Adrenal gland (tissue), 12 donors: Measurements from ENCODE around the gene APBA2. TPM values are rescaled to one million over a fixed set of nuclear protein-coding genes. Genes with fewer than 3 reads are reported as not detected.

ENCODE experiments used
- DNase-seq, 7 donors: peaks; one replicate each; pipeline ENCODE4 v3.0.0-alpha.2; 2019 to 2020
- H3K27ac ChIP-seq, 5 donors: fragments of 200-600 bp; sonication (generic) in 4 of 5; 1 replicate in 3 of 5; 2 replicates in 2 of 5; pipeline versions ENCODE4 v1.5.1 to v1.8.0; 2016 to 2020; ENCODE audit warnings: mild to moderate bottlenecking in 1 of 5
- H3K27me3 ChIP-seq: fragments of 200-600 bp; 2 replicates; pipeline ENCODE4 v1.8.0; 2021
- H3K36me3 ChIP-seq, 2 donors: fragments of 200-600 bp; replicated peaks in 1 of 2; 1 replicate in 1 of 2; 2 replicates in 1 of 2; pipeline versions ENCODE4 v1.5.1 to v1.8.0; 2018 to 2022
- H3K4me1 ChIP-seq, 2 donors: fragments of 200-600 bp; replicated peaks in 1 of 2; 1 replicate in 1 of 2; 2 replicates in 1 of 2; pipeline versions ENCODE4 v1.5.1 to v1.8.0; 2018 to 2021
- H3K4me3 ChIP-seq, 4 donors: fragments of 200-600 bp; sonication (generic) in 3 of 4; one replicate each; pipeline ENCODE4 v1.5.1; 2016 to 2018
- H3K9me3 ChIP-seq, 3 donors: fragments of 200-600 bp; sonication (generic) in 1 of 3; replicated peaks in 1 of 3; 1 replicate in 2 of 3; 2 replicates in 1 of 3; pipeline versions ENCODE4 v1.5.1 to v1.8.0; 2016 to 2021
- POLR2A ChIP-seq, 2 donors: fragments of 450-650 bp; IDR thresholded peaks; one replicate each; pipeline ENCODE4 v1.6.1; 2017; ENCODE audit warnings: antibody characterized with exemption in 2 of 2, mild to moderate bottlenecking in 2 of 2, moderate library complexity in 1 of 2
- WGBS, 4 donors: extraction: QIAGEN DNeasy Blood & Tissue Kit in 2 of 4; methylation state at CpG; one replicate each; pipeline versions ENCODE4 v1.1.5 to v1.1.7; 2013 to 2017; 5-methylcytosine and 5-hydroxymethylcytosine counted together
- intact Hi-C, 2 donors: fragments of 100-400 bp; cut with DNase I; formaldehyde crosslinking; loops; one replicate each; pipeline versions ENCODE4 v1.14.1 to v1.15.0; 2022 to 2023
- polyA plus RNA-seq, 3 donors: library from polyadenylated mRNA; stranded (reverse); fragments of 200-250 nt in 2 of 3; fragments of 350-450 nt in 1 of 3; fragmentation: Illumina TruSeq in 1 of 3; extraction: RNeasy Lipid Tissue Mini Kit (QIAGEN cat#74804) in 1 of 3; gene quantifications; one replicate each; pipeline ENCODE4 v1.2.3, GENCODE V29; 2013 to 2014
- total RNA-seq, 9 donors: library from RNA; depleted of rRNA in 4 of 9; stranded (reverse); fragments of >200 nt in 4 of 9; fragments of 120-200 nt in 1 of 9; fragmentation: NEBNext Ultra II Directional in 1 of 9; extraction: Animal tissue kit (Norgen Biotek cat#: 25700) in 1 of 9; gene quantifications; one replicate each; pipeline versions ENCODE4 v1.1.0 to v1.2.4, GENCODE V29; 2013 to 2023
- TF ChIP-seq, protein P1 (sequence below), 6 experiments: fragments of 450-650 bp in 4 of 6; fragments of 200-600 bp in 2 of 6; sonication (generic) in 1 of 6; IDR thresholded peaks; 1 replicate in 5 of 6; 2 replicates in 1 of 6; pipeline versions ENCODE4 v1.5.1 to v1.8.0; 2016 to 2021; ENCODE audit warnings: antibody characterized with exemption in 6 of 6, mild to moderate bottlenecking in 2 of 6, moderate library complexity in 1 of 6
- donor health status: healthy with polysubstance abuse.
- donor health status: Bipolar disorder and iron deficiency.
- donor health status: DM: yes; HTN: yes; CAD: no.
- donor health status: DM: no; HTN: no; CAD: no.
- donor health status: DM: no; HTN: no; CAD: no.
- donor health status: DM: yes; HTN: yes; CAD: no.

APBA2 gene
- total and polyA plus RNA-seq, 12 donors, result 2.1 to 13.2 (median 4.7) TPM

DNA sequence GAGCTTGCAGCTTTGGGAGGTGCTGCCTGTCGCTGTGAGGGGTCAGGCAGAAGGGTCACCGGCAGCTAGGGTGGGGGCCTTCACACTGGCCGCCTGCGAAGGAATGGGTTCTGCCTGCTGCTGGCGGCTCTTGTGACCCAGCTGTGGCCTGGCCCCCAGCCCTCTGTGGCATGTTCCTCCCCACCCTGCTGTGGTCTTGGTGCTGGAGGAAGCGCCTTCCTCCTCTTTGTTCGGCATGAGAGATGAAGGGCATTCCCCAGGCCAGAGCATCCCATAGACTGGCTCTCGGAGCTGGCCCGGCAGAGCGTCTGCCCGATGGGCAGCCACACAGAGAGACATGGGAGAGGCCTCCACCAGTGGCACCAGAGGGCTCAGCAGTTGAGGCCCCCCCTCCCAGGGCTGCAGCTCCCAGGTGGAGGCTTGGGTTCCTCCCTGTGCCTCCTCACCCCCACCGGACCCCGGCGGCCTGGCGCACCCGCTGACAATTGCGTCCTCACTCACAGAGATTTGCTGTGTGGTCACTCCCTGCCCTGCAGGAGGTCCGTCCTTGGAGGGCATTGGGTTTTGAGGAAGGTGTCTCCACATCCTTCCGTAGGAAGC, 221.6 kb downstream of the APBA2 start:
- H3K27ac ChIP-seq, result no peak overlapping the region
- 75 to 93% (median 85%) methylated on average over 9 to 19 of the region's 19 CpGs for whole genome bisulfite sequencing, 4 donors
- H3K36me3 ChIP-seq, result no peaks in the 10 kb centered on the region
- DNase-seq, result no peak
- H3K4me1 ChIP-seq, result peaks cover 0 to 7% of the 10 kb centered on the region in 2 donors
- no peaks in the 10 kb centered on the region for H3K27me3 ChIP-seq
- intact Hi-C loops, result no loop called here
- H3K9me3 ChIP-seq, result no peaks in the 10 kb centered on the region
- TF ChIP-seq, protein P1, sequence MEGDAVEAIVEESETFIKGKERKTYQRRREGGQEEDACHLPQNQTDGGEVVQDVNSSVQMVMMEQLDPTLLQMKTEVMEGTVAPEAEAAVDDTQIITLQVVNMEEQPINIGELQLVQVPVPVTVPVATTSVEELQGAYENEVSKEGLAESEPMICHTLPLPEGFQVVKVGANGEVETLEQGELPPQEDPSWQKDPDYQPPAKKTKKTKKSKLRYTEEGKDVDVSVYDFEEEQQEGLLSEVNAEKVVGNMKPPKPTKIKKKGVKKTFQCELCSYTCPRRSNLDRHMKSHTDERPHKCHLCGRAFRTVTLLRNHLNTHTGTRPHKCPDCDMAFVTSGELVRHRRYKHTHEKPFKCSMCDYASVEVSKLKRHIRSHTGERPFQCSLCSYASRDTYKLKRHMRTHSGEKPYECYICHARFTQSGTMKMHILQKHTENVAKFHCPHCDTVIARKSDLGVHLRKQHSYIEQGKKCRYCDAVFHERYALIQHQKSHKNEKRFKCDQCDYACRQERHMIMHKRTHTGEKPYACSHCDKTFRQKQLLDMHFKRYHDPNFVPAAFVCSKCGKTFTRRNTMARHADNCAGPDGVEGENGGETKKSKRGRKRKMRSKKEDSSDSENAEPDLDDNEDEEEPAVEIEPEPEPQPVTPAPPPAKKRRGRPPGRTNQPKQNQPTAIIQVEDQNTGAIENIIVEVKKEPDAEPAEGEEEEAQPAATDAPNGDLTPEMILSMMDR (IDR thresholded peaks at IDR 0.05), result no peak
- TF ChIP-seq POLR2A (IDR thresholded peaks at IDR 0.05), result no peak
- no peak overlapping the region for H3K4me3 ChIP-seq

DNA sequence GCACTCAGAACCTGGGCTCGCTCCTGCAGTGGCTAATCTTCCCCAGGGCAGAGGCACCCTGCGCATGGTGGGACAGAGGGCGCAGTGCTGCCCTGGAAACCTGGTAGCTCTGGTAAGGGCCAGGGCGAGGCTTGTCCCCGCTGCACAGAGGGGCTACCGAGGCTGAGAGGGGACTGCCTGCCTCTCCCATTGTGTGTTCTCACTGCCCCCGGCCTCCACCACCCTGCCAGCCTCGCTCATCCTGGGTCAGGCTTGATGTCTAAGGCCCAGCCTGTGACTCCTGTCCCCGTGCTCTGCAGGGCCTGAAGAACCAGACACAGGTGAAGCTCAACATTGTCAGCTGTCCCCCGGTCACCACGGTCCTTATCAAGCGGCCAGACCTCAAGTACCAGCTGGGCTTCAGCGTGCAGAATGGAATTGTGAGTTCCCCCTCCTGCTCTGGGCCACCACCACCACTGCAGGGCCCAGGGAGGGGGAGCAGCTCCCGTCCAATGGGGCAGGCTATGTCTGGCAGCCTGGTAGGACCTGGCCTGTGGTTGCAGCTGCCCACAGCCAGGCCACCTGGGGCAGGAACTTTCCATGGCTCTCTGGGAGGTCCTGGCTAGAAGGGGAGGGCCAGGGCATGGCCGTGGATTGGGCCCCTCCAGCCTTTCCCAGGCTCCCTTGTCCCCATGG, 222.3 kb downstream of the APBA2 start:
- Histone ChIP-seq H3K9me3 (no peaks in the 10 kb centered on the region), H3K36me3 (no peaks in the 10 kb centered on the region), H3K4me3 (no peak overlapping the region), H3K27me3 (no peaks in the 10 kb centered on the region), H3K4me1 (peaks cover 0 to 7% of the 10 kb centered on the region in 2 donors), H3K27ac (no peak overlapping the region)
- 81 to 92% (median 87%) methylated on average over 9 to 15 of the region's 15 CpGs for WGBS, 4 donors
- no peak for DNase-seq
- intact Hi-C loops, result no loop called here
- no peak for TF ChIP-seq POLR2A (IDR thresholded peaks at IDR 0.05)
- TF ChIP-seq, protein P1 (IDR thresholded peaks at IDR 0.05), result no peak

DNA sequence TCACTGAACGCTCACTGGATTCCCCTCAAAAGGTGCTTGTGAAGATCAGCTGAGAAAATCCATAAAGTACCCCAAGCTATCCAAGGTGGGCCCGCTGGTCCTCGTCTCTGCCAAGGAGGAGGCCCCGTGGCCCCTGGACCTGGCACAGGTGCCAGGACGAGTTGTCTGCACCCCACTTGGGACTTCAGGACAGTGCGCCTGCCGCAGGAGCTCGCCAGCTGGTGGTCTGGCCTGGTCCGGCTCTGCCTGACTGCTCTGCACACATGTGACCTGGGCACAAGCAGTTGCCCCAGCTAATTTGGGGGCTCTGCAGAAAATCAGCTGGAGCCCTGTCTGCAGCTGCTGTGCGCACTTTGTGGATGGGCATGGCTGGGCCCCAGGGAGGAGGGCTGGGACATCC, 224.0 kb downstream of the APBA2 start:
- DNase-seq, result no peak
- H3K9me3 ChIP-seq, result no peaks in the 10 kb centered on the region
- H3K27ac ChIP-seq, result no peak overlapping the region
- H3K27me3 ChIP-seq, result no peaks in the 10 kb centered on the region
- intact Hi-C loops, result loop anchor here in 1 of 2 donors (10.0 kb wide), 1 partner anchor 145 kb away; no protein-coding TSS in a partner anchor
- no peaks in the 10 kb centered on the region for H3K36me3 ChIP-seq
- TF ChIP-seq, protein P1 (IDR thresholded peaks at IDR 0.05), result no peak
- TF ChIP-seq POLR2A (IDR thresholded peaks at IDR 0.05), result no peak
- no peak overlapping the region for H3K4me3 ChIP-seq
- 84 to 90% (median 89%) methylated on average over 3 to 10 of the region's 10 CpGs for WGBS, 4 donors
- H3K4me1 ChIP-seq, result no peaks in the 10 kb centered on the region

DNA sequence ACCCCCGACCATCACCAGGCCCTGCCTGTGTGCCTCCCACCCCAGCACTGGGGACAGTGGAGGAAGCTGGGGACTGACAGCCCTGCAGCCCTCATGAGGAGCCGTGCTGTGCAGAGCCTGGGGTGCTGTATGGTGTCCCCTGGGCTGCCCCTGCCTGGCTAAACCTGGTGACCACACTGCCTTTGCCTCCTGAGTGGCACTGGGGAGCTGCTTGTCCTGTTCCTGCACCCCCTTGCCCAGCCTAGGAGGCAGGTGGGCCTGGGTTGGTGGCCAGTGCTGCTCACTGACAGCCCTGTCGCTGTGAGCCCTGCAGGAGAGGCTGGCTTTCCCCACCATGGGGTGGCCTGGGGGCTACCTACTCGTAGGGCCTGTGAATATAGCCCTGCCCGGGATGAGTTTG, 224.4 kb downstream of the APBA2 start:
- TF ChIP-seq, protein P1 (IDR thresholded peaks at IDR 0.05), result no peak
- TF ChIP-seq POLR2A (IDR thresholded peaks at IDR 0.05), result no peak
- no peaks in the 10 kb centered on the region for H3K4me1 ChIP-seq
- no peak overlapping the region for H3K4me3 ChIP-seq
- WGBS, 4 donors, result 77% methylated on average over 5 of the region's 5 CpGs; no CpG with 5 or more reads in 2 of the 4 donors
- H3K36me3 ChIP-seq, result no peaks in the 10 kb centered on the region
- intact Hi-C loops, result loop anchor here in 1 of 2 donors (10.0 kb wide), 1 partner anchor 145 kb away; no protein-coding TSS in a partner anchor
- DNase-seq, result no peak
- no peaks in the 10 kb centered on the region for H3K9me3 ChIP-seq
- no peak overlapping the region for H3K27ac ChIP-seq
- H3K27me3 ChIP-seq, result no peaks in the 10 kb centered on the region
